MCF 10A (cell line): ENCODE data around the gene CARS1. TPM values are rescaled to one million over a fixed set of nuclear protein-coding genes. Genes with fewer than 3 reads are reported as not detected.

Experiments used
- BruUV-seq: library from RNA; stranded (reverse); fragments of 400-500 nt; replicated peaks from 2 replicates; lab custom pipeline; 2021; lab: Mats Ljungman, UMichigan
- CTCF ChIA-PET: fragments of 300-600 bp; sonication (Branson Sonifier 250); formaldehyde crosslinking; extraction: SDS; loops from one replicate; lab custom pipeline; 2021; ENCODE audit warnings: antibody characterized with exemption, inconsistent platforms; lab: Yijun Ruan, JAX
- POLR2A ChIA-PET: fragments of 300-600, 350-650 bp; sonication (Branson Sonifier 250); formaldehyde crosslinking; extraction: SDS; loops from one replicate; lab custom pipeline; 2020; ENCODE audit warnings: antibody characterized with exemption, inconsistent platforms; lab: Yijun Ruan, JAX
- DNase-seq: peaks from one replicate; pipeline ENCODE4 v3.0.0-alpha.2; 2018; ENCODE audit not compliant: unreplicated experiment
- H3K27ac Mint-ChIP-seq: one replicate; pipeline ENCODE4 v1.8.0; 2022; ENCODE audit warnings: mild to moderate bottlenecking, low read depth, mixed read lengths; ENCODE audit not compliant: unreplicated experiment
- H3K27me3 Mint-ChIP-seq: one replicate; pipeline ENCODE4 v1.8.0; 2022; ENCODE audit warnings: mixed read lengths; ENCODE audit not compliant: insufficient read depth, unreplicated experiment
- H3K36me3 Mint-ChIP-seq: one replicate; pipeline ENCODE4 v1.8.0; 2022; ENCODE audit warnings: mild to moderate bottlenecking, moderate library complexity, mixed read lengths; ENCODE audit not compliant: insufficient read depth, unreplicated experiment
- H3K4me1 Mint-ChIP-seq: one replicate; pipeline ENCODE4 v1.8.0; 2022; ENCODE audit warnings: mixed read lengths; ENCODE audit not compliant: insufficient read depth, unreplicated experiment
- H3K4me3 Mint-ChIP-seq: one replicate; pipeline ENCODE4 v1.8.0; 2022; ENCODE audit warnings: mild to moderate bottlenecking, moderate library complexity, mixed read lengths; ENCODE audit not compliant: unreplicated experiment
- H3K9me3 Mint-ChIP-seq: one replicate; pipeline ENCODE4 v1.8.0; 2022; ENCODE audit warnings: mixed read lengths; ENCODE audit not compliant: unreplicated experiment
- CTCF ChIP-seq: fragments of 200-600 bp; IDR thresholded peaks from one replicate; pipeline ENCODE4 v1.8.0; 2022; ENCODE audit warnings: antibody characterized with exemption, mild to moderate bottlenecking; ENCODE audit not compliant: unreplicated experiment
- intact Hi-C: fragments of 100-400 bp; cut with micrococcal nuclease; formaldehyde crosslinking; loops from 2 replicates; pipeline ENCODE4 v1.14.1; 2022
- total RNA-seq: library from RNA; stranded (reverse); gene quantifications from 2 replicates; pipeline ENCODE4 v1.2.3, GENCODE V29; 2022

CARS1 gene
- total RNA-seq, 1 experiment from 2014 or later: 150 TPM

GRCh38 chr11:2951231-2952110 is 105.8 kb downstream of the CARS1 start:
- no TSS peak for BruUV-seq
- H3K4me3 Mint-ChIP-seq: no peak overlapping the region
- peaks cover 94% of the 10 kb centered on the region for H3K36me3 Mint-ChIP-seq
- peak overlapping the region; percentile 18 for H3K27ac Mint-ChIP-seq
- peaks cover 6% of the 10 kb centered on the region for H3K4me1 Mint-ChIP-seq
- peak; percentile 48 for DNase-seq
- ChIA-PET POLR2A (interaction anchor here (0.8 to 2.2 kb wide), 3 partner anchors 9 to 640 kb away, joined by 3 to 6 read pairs (median 4); no protein-coding TSS in a partner anchor), CTCF (interaction anchor here (0.8 to 1.6 kb wide), 3 partner anchors 15 to 21 kb away, joined by 3 to 5 read pairs (median 4); no protein-coding TSS in a partner anchor)
- intact Hi-C loops: no loop called here
- no peaks in the 10 kb centered on the region for H3K9me3 Mint-ChIP-seq
- H3K27me3 Mint-ChIP-seq: no peaks in the 10 kb centered on the region
- no peak for TF ChIP-seq CTCF

Other genes with a start within 250 kb of the CARS1 start
- gene CDKN1C, start 171.6 kb downstream of the CARS1 start, total RNA-seq: 5.7 and 6.9 TPM in 2 replicates
- gene PHLDA2, start 128.0 kb downstream of the CARS1 start, total RNA-seq: 118 and 135 TPM in 2 replicates
- gene NAP1L4, start 65.1 kb downstream of the CARS1 start, total RNA-seq: 103 TPM in 2 replicates
- 85.7 and 115 TPM in 2 replicates for gene OSBPL5, start 107.9 kb upstream of the CARS1 start, total RNA-seq
- not detected in 2 replicates for gene MRGPRG, start 161.4 kb upstream of the CARS1 start, total RNA-seq
- not detected in 2 replicates for gene MRGPRE, start 175.0 kb upstream of the CARS1 start, total RNA-seq